Endothelial cell (in vitro differentiated cells): ENCODE data around the gene SLC40A1. TPM values are rescaled to one million over a fixed set of nuclear protein-coding genes. Genes with fewer than 3 reads are reported as not detected.

Experiments used
- DNase-seq: peaks from one replicate; pipeline ENCODE4 v3.0.0; 2021; ENCODE audit warnings: low spot score
- H3K27ac Mint-ChIP-seq: one replicate; pipeline ENCODE4 v1.8.0; 2021; ENCODE audit warnings: mixed read lengths, inconsistent platforms; ENCODE audit not compliant: unreplicated experiment
- H3K27me3 Mint-ChIP-seq: one replicate; pipeline ENCODE4 v1.8.0; 2021; ENCODE audit warnings: mild to moderate bottlenecking, moderate library complexity, mixed read lengths, inconsistent platforms; ENCODE audit not compliant: unreplicated experiment
- H3K36me3 Mint-ChIP-seq: one replicate; pipeline ENCODE4 v1.8.0; 2021; ENCODE audit warnings: mild to moderate bottlenecking, low read depth, mixed read lengths, inconsistent platforms; ENCODE audit not compliant: unreplicated experiment
- H3K4me1 Mint-ChIP-seq: one replicate; pipeline ENCODE4 v1.8.0; 2021; ENCODE audit warnings: mild to moderate bottlenecking, mixed read lengths, inconsistent platforms; ENCODE audit not compliant: unreplicated experiment
- H3K4me3 Mint-ChIP-seq: one replicate; pipeline ENCODE4 v1.8.0; 2021; ENCODE audit warnings: mild to moderate bottlenecking, mixed read lengths, inconsistent platforms; ENCODE audit not compliant: unreplicated experiment
- H3K9me3 Mint-ChIP-seq: one replicate; pipeline ENCODE4 v1.8.0; 2021; ENCODE audit warnings: mixed read lengths, inconsistent platforms; ENCODE audit not compliant: unreplicated experiment
- total RNA-seq: library from RNA; stranded (reverse); fragmentation: NEBNext Ultra II Directional; extraction: Animal tissue kit (Norgen Biotek cat#: 25700); gene quantifications from one replicate; pipeline ENCODE4 v1.2.1, GENCODE V29; 2021; ENCODE audit not compliant: unreplicated experiment
- TF ChIP-seq, protein P1 (sequence below): fragments of 200-600 bp; sonication (generic); IDR thresholded peaks from one replicate; pipeline ENCODE4 v1.5.0; 2021; ENCODE audit warnings: antibody characterized with exemption; ENCODE audit not compliant: unreplicated experiment

SLC40A1 gene
- total RNA-seq, 1 donor from 2014 or later = 90.9 TPM

DNA sequence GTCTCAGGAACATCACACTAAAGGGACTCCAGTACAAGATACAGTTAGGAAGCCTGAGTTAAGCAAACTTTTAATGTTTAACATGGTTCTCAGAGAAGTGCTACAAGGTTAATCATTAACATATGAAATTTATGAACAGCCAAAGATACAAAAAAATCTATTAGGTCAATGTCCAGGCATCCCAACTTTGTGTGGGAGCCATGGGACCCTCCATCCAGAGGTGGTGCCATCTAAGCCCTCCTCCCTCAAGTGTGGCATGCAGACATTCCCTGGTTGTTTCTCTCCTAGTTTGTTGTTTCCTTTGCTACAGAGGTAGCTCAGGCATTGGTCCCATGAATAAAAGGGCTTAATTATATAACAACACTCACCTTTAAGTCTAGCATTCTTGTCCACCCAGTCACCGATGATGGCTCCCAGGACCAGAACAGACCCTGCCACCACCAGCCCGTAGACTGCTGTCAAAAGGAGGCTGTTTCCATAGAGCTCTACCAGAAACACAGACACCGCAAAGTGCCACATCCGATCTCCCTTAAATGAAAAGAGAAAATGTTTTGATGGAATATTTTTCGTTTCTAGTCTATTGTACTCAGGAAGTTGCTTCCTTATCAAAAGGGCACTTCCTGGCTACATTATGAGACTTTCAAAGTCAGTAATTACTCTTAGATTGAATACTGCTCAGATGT, 5.7 kb downstream of the SLC40A1 start:
- DNase-seq = no peak
- Mint-ChIP-seq H3K9me3 (no peaks in the 10 kb centered on the region), H3K27me3 (peaks cover 2% of the 10 kb centered on the region), H3K27ac (no peak overlapping the region), H3K4me3 (peak overlapping the region; percentile 78), H3K36me3 (peaks cover 48% of the 10 kb centered on the region), H3K4me1 (peaks cover 44% of the 10 kb centered on the region)
- TF ChIP-seq, protein P1, sequence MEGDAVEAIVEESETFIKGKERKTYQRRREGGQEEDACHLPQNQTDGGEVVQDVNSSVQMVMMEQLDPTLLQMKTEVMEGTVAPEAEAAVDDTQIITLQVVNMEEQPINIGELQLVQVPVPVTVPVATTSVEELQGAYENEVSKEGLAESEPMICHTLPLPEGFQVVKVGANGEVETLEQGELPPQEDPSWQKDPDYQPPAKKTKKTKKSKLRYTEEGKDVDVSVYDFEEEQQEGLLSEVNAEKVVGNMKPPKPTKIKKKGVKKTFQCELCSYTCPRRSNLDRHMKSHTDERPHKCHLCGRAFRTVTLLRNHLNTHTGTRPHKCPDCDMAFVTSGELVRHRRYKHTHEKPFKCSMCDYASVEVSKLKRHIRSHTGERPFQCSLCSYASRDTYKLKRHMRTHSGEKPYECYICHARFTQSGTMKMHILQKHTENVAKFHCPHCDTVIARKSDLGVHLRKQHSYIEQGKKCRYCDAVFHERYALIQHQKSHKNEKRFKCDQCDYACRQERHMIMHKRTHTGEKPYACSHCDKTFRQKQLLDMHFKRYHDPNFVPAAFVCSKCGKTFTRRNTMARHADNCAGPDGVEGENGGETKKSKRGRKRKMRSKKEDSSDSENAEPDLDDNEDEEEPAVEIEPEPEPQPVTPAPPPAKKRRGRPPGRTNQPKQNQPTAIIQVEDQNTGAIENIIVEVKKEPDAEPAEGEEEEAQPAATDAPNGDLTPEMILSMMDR = no peak

GRCh38 chr2:189570570-189571031, 10.0 kb downstream of the SLC40A1 start:
- no peaks in the 10 kb centered on the region for H3K9me3 Mint-ChIP-seq
- peak overlapping the region; percentile 19 for H3K4me3 Mint-ChIP-seq
- peak overlapping the region; percentile 53 for H3K27ac Mint-ChIP-seq
- H3K4me1 Mint-ChIP-seq = peaks cover 46% of the 10 kb centered on the region
- H3K27me3 Mint-ChIP-seq = no peaks in the 10 kb centered on the region
- TF ChIP-seq, protein P1 = no peak
- DNase-seq = no peak
- H3K36me3 Mint-ChIP-seq = peaks cover 64% of the 10 kb centered on the region

DNA sequence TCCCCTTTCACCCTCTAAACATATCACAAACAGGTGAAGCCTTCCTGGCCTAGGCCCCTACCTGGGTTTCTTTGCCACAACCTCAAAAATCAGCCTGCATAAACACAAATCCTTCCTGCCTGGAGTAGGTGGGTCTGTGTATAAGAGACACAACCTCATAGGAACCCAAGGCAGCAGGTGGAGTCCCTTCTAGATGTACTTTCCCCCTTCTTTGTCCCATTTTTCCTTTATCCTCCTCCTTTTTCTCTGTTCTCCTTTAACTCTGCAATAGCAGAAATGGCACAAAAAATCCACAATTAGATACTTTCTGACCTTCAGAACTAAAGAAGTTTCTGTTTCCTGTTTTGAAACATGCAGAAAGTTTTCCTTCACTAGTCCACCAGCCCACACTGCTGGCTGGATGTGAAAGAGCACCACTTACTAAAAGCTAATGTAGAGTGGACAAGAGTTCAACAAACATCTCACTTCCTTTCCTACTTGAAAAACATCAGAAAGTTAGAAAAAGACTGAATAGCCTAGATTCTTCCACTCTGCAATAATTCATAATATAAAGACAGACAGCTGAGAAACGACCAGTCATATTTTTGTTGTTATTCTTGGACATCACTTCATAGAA, 11.2 kb downstream of the SLC40A1 start:
- TF ChIP-seq, protein P1 = no peak
- Mint-ChIP-seq H3K27me3 (no peaks in the 10 kb centered on the region), H3K4me3 (peak overlapping the region; percentile 39), H3K36me3 (peaks cover 66% of the 10 kb centered on the region), H3K4me1 (peaks cover 42% of the 10 kb centered on the region), H3K9me3 (no peaks in the 10 kb centered on the region), H3K27ac (no peak overlapping the region)
- no peak for DNase-seq

DNA sequence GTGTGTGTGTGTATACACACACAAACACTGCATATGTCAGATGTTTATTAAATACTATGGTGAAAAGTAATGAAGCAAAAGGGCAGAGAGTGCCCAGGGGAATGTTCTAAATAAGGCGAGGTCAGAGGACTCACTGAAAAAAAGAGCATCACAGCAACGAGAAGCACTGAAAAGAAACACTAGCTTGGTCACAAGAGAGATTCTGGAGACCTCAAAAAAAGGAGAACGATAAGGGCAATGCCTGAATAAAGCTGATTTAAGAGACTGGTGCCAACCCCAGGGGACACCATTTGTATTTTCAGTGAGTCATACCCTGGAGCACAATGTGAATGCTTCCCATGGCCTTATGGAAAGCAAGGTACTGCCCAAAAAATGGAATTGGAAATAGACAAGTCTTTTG, 14.5 kb downstream of the SLC40A1 start:
- no peaks in the 10 kb centered on the region for H3K9me3 Mint-ChIP-seq
- H3K27me3 Mint-ChIP-seq = no peaks in the 10 kb centered on the region
- peak overlapping the region; percentile 6 for H3K27ac Mint-ChIP-seq
- peak overlapping the region; percentile 17 for H3K4me3 Mint-ChIP-seq
- DNase-seq = no peak
- TF ChIP-seq, protein P1 = no peak
- H3K36me3 Mint-ChIP-seq = peaks cover 58% of the 10 kb centered on the region
- peaks cover 49% of the 10 kb centered on the region for H3K4me1 Mint-ChIP-seq

DNA sequence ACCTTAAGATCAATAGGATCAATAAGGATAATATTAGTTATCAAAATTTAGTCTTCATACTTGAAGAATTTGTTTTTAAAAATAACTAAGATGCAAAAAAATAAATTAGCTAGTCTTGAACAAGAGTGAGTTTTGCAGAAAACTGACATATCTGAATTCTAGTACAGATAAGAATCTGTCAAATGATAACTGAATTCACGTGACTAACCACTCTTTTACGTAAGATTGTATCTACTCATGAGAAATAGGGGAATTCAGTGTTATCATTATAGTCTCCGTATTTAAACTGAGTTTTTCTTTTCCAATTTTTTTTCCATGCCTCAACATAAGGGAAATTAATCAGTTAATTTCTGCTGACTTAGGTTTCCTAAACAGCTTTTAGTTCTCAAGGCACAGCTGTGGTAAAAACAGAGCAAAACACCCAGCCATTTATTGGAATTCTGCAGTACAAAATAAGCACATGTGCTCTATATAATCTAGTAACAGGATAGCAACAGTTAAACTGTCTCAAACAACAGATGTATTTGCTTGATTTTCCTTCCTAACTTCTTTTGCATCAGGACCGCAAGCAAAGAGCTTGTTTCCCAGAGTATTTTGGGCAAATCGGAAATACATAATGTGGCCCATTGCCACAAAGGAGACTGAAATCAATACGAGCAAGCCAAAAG, 19.1 kb downstream of the SLC40A1 start:
- Mint-ChIP-seq H3K36me3 (peaks cover 36% of the 10 kb centered on the region), H3K4me1 (peaks cover 48% of the 10 kb centered on the region), H3K27me3 (no peaks in the 10 kb centered on the region), H3K27ac (no peak overlapping the region), H3K9me3 (no peaks in the 10 kb centered on the region), H3K4me3 (no peak overlapping the region)
- TF ChIP-seq, protein P1 = no peak
- DNase-seq = no peak
